Astrocyte (in vitro differentiated cells and primary cell): ENCODE results near the gene COL6A1.

ENCODE experiments used
- CTCF ChIP-seq: IDR thresholded peaks from 2 replicates; pipeline ENCODE4 v1.5.1; 2011; ENCODE audit warnings: low read depth, mild to moderate bottlenecking, inconsistent platforms, low read length, moderate library complexity; ENCODE audit not compliant: insufficient read depth
- EZH2 ChIP-seq: IDR thresholded peaks from 2 replicates; pipeline ENCODE4 v1.6.1; 2012; ENCODE audit warnings: mild to moderate bottlenecking, low read length, inconsistent platforms; ENCODE audit not compliant: insufficient read depth

- TF ChIP-seq CTCF (no peak), EZH2 (no peak)
These were observed 68.5 kb downstream of the COL6A1 start for GRCh38 chr21:46049890-46050667.
